LNCAP (cell line): ENCODE measurements around the gene RASL10A.

Experiments used
- CTCF ChIP-seq: fragments of 450-650 bp; IDR thresholded peaks from 2 replicates; pipeline ENCODE4 v1.5.1; 2017; ENCODE audit warnings: mild to moderate bottlenecking

The RASL10A gene

GRCh38 chr22:29325785-29326315 is 10.4 kb upstream of the RASL10A start:
- no peak for TF ChIP-seq CTCF

- no peak for TF ChIP-seq CTCF
These were observed 9.9 kb upstream of the RASL10A start for GRCh38 chr22:29325356-29325755.

- no peak for TF ChIP-seq CTCF
These were observed 8.1 kb upstream of the RASL10A start for GRCh38 chr22:29323641-29324040.

GRCh38 chr22:29320546-29320945 is 5.0 kb upstream of the RASL10A start:
- peak; percentile 24; the same call in 1 of the 2 replicates for TF ChIP-seq CTCF

- no peak for TF ChIP-seq CTCF
These were observed 3.6 kb upstream of the RASL10A start for GRCh38 chr22:29319072-29319471.

GRCh38 chr22:29317827-29318454 is 2.4 kb upstream of the RASL10A start:
- no peak for TF ChIP-seq CTCF

- TF ChIP-seq CTCF: no peak
These were observed 788 bp upstream of the RASL10A start for GRCh38 chr22:29316141-29316828.
